DND-41 (cell line): ENCODE data around the gene SBNO1.
A peak's percentile ranks its signal among the peaks of the same experiment; 100 is the strongest.

Source experiments
- ATAC-seq: fragments of 200-7000 bp; cut with Tn5 transposase; 3 replicates; pipeline ENCODE4 v1.9.1; 2021; ENCODE audit warnings: low read depth; ENCODE audit not compliant: insufficient read depth
- DNase-seq: peaks from one replicate; pipeline ENCODE4 v3.0.0-alpha.2; 2020
- H2AFZ ChIP-seq: 2 replicates; pipeline ENCODE4 v1.6.0; 2012; ENCODE audit warnings: low read depth, low read length
- H3K27ac ChIP-seq: 2 replicates; pipeline ENCODE4 v1.5.1; 2012; ENCODE audit warnings: low read length, inconsistent platforms
- H3K27me3 ChIP-seq: fragments of 200-600 bp; sonication (generic); 2 replicates; pipeline ENCODE4 v1.6.0; 2012; ENCODE audit warnings: low read length, mild to moderate bottlenecking, inconsistent platforms; ENCODE audit not compliant: insufficient read depth, poor library complexity
- H3K36me3 ChIP-seq: 2 replicates; pipeline ENCODE4 v1.5.1; 2012; ENCODE audit warnings: low read length, inconsistent platforms; ENCODE audit not compliant: insufficient read depth
- H3K4me1 ChIP-seq: 2 replicates; pipeline ENCODE4 v1.5.1; 2012; ENCODE audit warnings: mild to moderate bottlenecking, low read length; ENCODE audit not compliant: insufficient read depth
- H3K4me2 ChIP-seq: 2 replicates; pipeline ENCODE4 v1.6.0; 2012; ENCODE audit warnings: mild to moderate bottlenecking, moderate library complexity, low read length, inconsistent platforms; ENCODE audit not compliant: insufficient read depth
- H3K4me3 ChIP-seq, 2 experiments: fragments of 200-600 bp in 1 of 2; shearing (Covaris generic) in 1 of 2; 2 replicates each; pipeline ENCODE4 v1.5.1; 2012 to 2016; ENCODE audit warnings: inconsistent platforms in 2 of 2, low read length in 2 of 2, mild to moderate bottlenecking in 2 of 2, low read depth in 1 of 2, moderate library complexity in 1 of 2
- H3K79me2 ChIP-seq: 2 replicates; pipeline ENCODE4 v1.6.0; 2012; ENCODE audit warnings: low read length, inconsistent platforms; ENCODE audit not compliant: insufficient read depth
- H3K9ac ChIP-seq: 2 replicates; pipeline ENCODE4 v1.6.0; 2012; ENCODE audit warnings: low read depth, mild to moderate bottlenecking, inconsistent platforms, low read length, moderate library complexity
- H3K9me3 ChIP-seq: 2 replicates; pipeline ENCODE4 v1.5.1; 2012; ENCODE audit warnings: low read length, moderate library complexity, mild to moderate bottlenecking, inconsistent platforms; ENCODE audit not compliant: insufficient read depth, severe bottlenecking
- H4K20me1 ChIP-seq: 2 replicates; pipeline ENCODE4 v1.6.0; 2012; ENCODE audit warnings: low read length; ENCODE audit not compliant: insufficient read depth
- CTCF ChIP-seq: IDR thresholded peaks from 2 replicates; pipeline ENCODE4 v1.5.1; 2012; ENCODE audit warnings: borderline replicate concordance, low read length, moderate library complexity, mild to moderate bottlenecking; ENCODE audit not compliant: poor library complexity, severe bottlenecking; ENCODE audit errors: extremely low read depth
- EZH2 ChIP-seq: IDR thresholded peaks from 3 replicates; pipeline ENCODE4 v1.6.1; 2012; ENCODE audit warnings: borderline replicate concordance, low read depth, mild to moderate bottlenecking, moderate library complexity, low read length, inconsistent platforms; ENCODE audit not compliant: severe bottlenecking

SBNO1 gene

GRCh38 chr12:123363390-123363739 is 1.3 kb downstream of the SBNO1 start:
- peak overlapping the region; percentile 71 to 72 for H3K4me3 ChIP-seq
- H3K27me3 ChIP-seq = no peaks in the 10 kb centered on the region
- peak overlapping the region; percentile 67 for H3K27ac ChIP-seq
- DNase-seq (no peak), ATAC-seq (no peak)
- peak overlapping the region; percentile 90 for H3K9ac ChIP-seq
- no peaks in the 10 kb centered on the region for H3K9me3 ChIP-seq
- H3K79me2 ChIP-seq = peaks cover 62% of the 10 kb centered on the region
- no peak for TF ChIP-seq EZH2
- TF ChIP-seq CTCF = no peak
- H4K20me1 ChIP-seq = peaks cover 43% of the 10 kb centered on the region
- H3K36me3 ChIP-seq = peaks cover 13% of the 10 kb centered on the region
- peaks cover 28% of the 10 kb centered on the region for H3K4me1 ChIP-seq
- peak overlapping the region; percentile 68 for H2AFZ ChIP-seq
- H3K4me2 ChIP-seq = peak overlapping the region; percentile 83

GRCh38 chr12:123358035-123358434 is 6.6 kb downstream of the SBNO1 start:
- DNase-seq (no peak), ATAC-seq (no peak)
- Histone ChIP-seq H3K4me1 (peaks cover 21% of the 10 kb centered on the region), H3K4me2 (no peak overlapping the region), H3K36me3 (peaks cover 32% of the 10 kb centered on the region), H4K20me1 (peaks cover 64% of the 10 kb centered on the region), H3K9me3 (no peaks in the 10 kb centered on the region), H3K79me2 (peaks cover 99% of the 10 kb centered on the region), H3K9ac (no peak overlapping the region), H3K27ac (no peak overlapping the region), H3K4me3 (no peak overlapping the region), H2AFZ (no peak overlapping the region), H3K27me3 (no peaks in the 10 kb centered on the region)
- no peak for TF ChIP-seq CTCF
- no peak for TF ChIP-seq EZH2

GRCh38 chr12:123356159-123356670 is 8.4 kb downstream of the SBNO1 start:
- no peak for TF ChIP-seq EZH2
- TF ChIP-seq CTCF = no peak
- Histone ChIP-seq H2AFZ (no peak overlapping the region), H3K4me2 (no peak overlapping the region), H4K20me1 (peaks cover 69% of the 10 kb centered on the region), H3K36me3 (peaks cover 35% of the 10 kb centered on the region), H3K27me3 (no peaks in the 10 kb centered on the region), H3K79me2 (peaks cover 99% of the 10 kb centered on the region), H3K27ac (no peak overlapping the region), H3K4me3 (no peak overlapping the region), H3K9me3 (no peaks in the 10 kb centered on the region), H3K4me1 (peaks cover 15% of the 10 kb centered on the region), H3K9ac (no peak overlapping the region)
- DNase-seq (no peak), ATAC-seq (no peak)

- peaks cover 67% of the 10 kb centered on the region for H4K20me1 ChIP-seq
- peaks cover 15% of the 10 kb centered on the region for H3K4me1 ChIP-seq
- no peak for TF ChIP-seq EZH2
- TF ChIP-seq CTCF = no peak
- peaks cover 31% of the 10 kb centered on the region for H3K36me3 ChIP-seq
- H3K4me2 ChIP-seq = no peak overlapping the region
- H3K27ac ChIP-seq = no peak overlapping the region
- H3K9me3 ChIP-seq = no peaks in the 10 kb centered on the region
- no peaks in the 10 kb centered on the region for H3K27me3 ChIP-seq
- ATAC-seq (no peak), DNase-seq (no peak)
- H3K4me3 ChIP-seq = no peak overlapping the region
- H3K9ac ChIP-seq = no peak overlapping the region
- no peak overlapping the region for H2AFZ ChIP-seq
- peaks cover 99% of the 10 kb centered on the region for H3K79me2 ChIP-seq
Measured at GRCh38 chr12:123354600-123354999, 10.0 kb downstream of the SBNO1 start.
